Esophagus muscularis mucosa (tissue), 4 donors: ENCODE results near the gene ESR2. TPM values are rescaled to one million over a fixed set of nuclear protein-coding genes. Genes with fewer than 3 reads are reported as not detected.
A peak's percentile ranks its signal among the peaks of the same experiment; 100 is the strongest.

Experiments
- DNase-seq: peaks from one replicate; pipeline ENCODE4 v3.0.0-alpha.2; 2017; ENCODE audit errors: extremely low spot score
- H3K27ac ChIP-seq, 4 donors: fragments of 200-600 bp; sonication (generic); replicated peaks in 1 of 4; 1 replicate in 3 of 4; 2 replicates in 1 of 4; pipeline ENCODE4 v1.5.1; 2016 to 2019; ENCODE audit warnings: mild to moderate bottlenecking in 1 of 4
- H3K27me3 ChIP-seq, 4 donors: fragments of 200-600 bp; sonication (generic); one replicate each; pipeline versions ENCODE4 v1.5.1 to v1.6.0; 2016 to 2019
- H3K36me3 ChIP-seq, 4 donors: fragments of 200-600 bp; sonication (generic); one replicate each; pipeline ENCODE4 v1.5.1; 2016 to 2019
- H3K4me1 ChIP-seq, 4 donors: fragments of 200-600 bp; sonication (generic); one replicate each; pipeline ENCODE4 v1.5.1; 2016 to 2019
- H3K4me3 ChIP-seq, 4 donors: fragments of 200-600 bp; sonication (generic); 1 replicate in 2 of 4; 2 replicates in 2 of 4; pipeline ENCODE4 v1.5.1; 2016 to 2019; ENCODE audit warnings: mild to moderate bottlenecking in 4 of 4, moderate library complexity in 1 of 4
- H3K9me3 ChIP-seq, 4 donors: fragments of 200-600 bp; sonication (generic); 1 replicate in 3 of 4; 2 replicates in 1 of 4; pipeline ENCODE4 v1.5.1; 2016 to 2019
- EP300 ChIP-seq: sonication (generic); formaldehyde crosslinking; IDR thresholded peaks from one replicate; pipeline ENCODE4 v1.6.1; 2017; ENCODE audit warnings: antibody characterized with exemption
- POLR2A ChIP-seq: fragments of 450-650 bp; IDR thresholded peaks from one replicate; pipeline ENCODE4 v1.6.1; 2017; ENCODE audit warnings: antibody characterized with exemption, moderate library complexity, mild to moderate bottlenecking, low read depth
- POLR2AphosphoS5 ChIP-seq, 2 donors: sonication (generic); formaldehyde crosslinking; IDR thresholded peaks; one replicate each; pipeline ENCODE4 v1.6.1; 2017; ENCODE audit warnings: antibody characterized with exemption in 2 of 2
- WGBS: methylation state at CpG from one replicate; pipeline ENCODE4 v1.1.5; 2018; 5-methylcytosine and 5-hydroxymethylcytosine counted together
- intact Hi-C: fragments of 100-400 bp; cut with DNase I; formaldehyde crosslinking; loops from one replicate; pipeline ENCODE4 v1.15.1; 2023
- total RNA-seq, 4 donors: library from RNA; depleted of rRNA; stranded (reverse); fragments of >200 nt; gene quantifications; one replicate each; pipeline versions ENCODE4 v1.1.0 to v1.2.1, GENCODE V29; 2016
- TF ChIP-seq, protein P1 (sequence below), 3 experiments: fragments of 200-600 bp in 2 of 3; fragments of 450-650 bp in 1 of 3; sonication (generic) in 2 of 3; IDR thresholded peaks; one replicate each; pipeline ENCODE4 v1.5.1; 2017 to 2019; ENCODE audit warnings: antibody characterized with exemption in 3 of 3, mild to moderate bottlenecking in 2 of 3, moderate library complexity in 1 of 3

ESR2 gene
- total RNA-seq, 4 donors from 2014 or later: 0.29 to 0.83 (median 0.42) TPM; not detected in 1

DNA sequence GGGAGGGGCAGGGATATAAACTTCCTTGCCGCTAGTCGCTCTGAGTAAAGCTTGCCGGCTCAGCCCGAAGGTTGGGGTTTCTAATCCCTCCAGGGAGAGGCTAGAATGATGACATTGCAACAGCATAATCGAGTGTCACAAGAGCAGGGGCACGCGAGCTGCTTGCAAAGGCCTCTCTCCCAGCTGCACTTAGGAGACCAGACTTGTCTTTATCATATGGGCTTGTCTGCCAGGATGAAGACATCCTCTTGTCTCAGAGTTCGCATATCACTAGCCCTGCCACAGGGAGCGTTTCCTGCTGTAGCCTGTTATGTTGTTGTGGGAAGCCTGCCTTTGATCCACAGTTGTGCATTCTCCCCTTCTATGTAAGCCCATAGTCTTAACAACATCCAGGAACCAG lies 180.0 kb downstream of the ESR2 start:
- TF ChIP-seq EP300 (no peak), POLR2AphosphoS5 (IDR thresholded peaks at IDR 0.05) (no peak), POLR2A (no peak)
- TF ChIP-seq, protein P1, sequence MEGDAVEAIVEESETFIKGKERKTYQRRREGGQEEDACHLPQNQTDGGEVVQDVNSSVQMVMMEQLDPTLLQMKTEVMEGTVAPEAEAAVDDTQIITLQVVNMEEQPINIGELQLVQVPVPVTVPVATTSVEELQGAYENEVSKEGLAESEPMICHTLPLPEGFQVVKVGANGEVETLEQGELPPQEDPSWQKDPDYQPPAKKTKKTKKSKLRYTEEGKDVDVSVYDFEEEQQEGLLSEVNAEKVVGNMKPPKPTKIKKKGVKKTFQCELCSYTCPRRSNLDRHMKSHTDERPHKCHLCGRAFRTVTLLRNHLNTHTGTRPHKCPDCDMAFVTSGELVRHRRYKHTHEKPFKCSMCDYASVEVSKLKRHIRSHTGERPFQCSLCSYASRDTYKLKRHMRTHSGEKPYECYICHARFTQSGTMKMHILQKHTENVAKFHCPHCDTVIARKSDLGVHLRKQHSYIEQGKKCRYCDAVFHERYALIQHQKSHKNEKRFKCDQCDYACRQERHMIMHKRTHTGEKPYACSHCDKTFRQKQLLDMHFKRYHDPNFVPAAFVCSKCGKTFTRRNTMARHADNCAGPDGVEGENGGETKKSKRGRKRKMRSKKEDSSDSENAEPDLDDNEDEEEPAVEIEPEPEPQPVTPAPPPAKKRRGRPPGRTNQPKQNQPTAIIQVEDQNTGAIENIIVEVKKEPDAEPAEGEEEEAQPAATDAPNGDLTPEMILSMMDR (IDR thresholded peaks at IDR 0.05): no peak
- H3K36me3 ChIP-seq: peaks cover 4 to 68% (median 29%) of the 10 kb centered on the region in 4 donors
- H3K4me3 ChIP-seq: no peak overlapping the region
- peaks cover 6 to 31% (median 7%) of the 10 kb centered on the region in 4 donors for H3K4me1 ChIP-seq
- intact Hi-C loops: loop anchor here (10.0 kb wide), 1 partner anchor 99 kb away; no protein-coding TSS in a partner anchor
- no peaks in the 10 kb centered on the region for H3K9me3 ChIP-seq
- no peaks in the 10 kb centered on the region for H3K27me3 ChIP-seq
- H3K27ac ChIP-seq: no peak overlapping the region
- no peak for DNase-seq
- 83% methylated on average over 9 of the region's 9 CpGs for WGBS

DNA sequence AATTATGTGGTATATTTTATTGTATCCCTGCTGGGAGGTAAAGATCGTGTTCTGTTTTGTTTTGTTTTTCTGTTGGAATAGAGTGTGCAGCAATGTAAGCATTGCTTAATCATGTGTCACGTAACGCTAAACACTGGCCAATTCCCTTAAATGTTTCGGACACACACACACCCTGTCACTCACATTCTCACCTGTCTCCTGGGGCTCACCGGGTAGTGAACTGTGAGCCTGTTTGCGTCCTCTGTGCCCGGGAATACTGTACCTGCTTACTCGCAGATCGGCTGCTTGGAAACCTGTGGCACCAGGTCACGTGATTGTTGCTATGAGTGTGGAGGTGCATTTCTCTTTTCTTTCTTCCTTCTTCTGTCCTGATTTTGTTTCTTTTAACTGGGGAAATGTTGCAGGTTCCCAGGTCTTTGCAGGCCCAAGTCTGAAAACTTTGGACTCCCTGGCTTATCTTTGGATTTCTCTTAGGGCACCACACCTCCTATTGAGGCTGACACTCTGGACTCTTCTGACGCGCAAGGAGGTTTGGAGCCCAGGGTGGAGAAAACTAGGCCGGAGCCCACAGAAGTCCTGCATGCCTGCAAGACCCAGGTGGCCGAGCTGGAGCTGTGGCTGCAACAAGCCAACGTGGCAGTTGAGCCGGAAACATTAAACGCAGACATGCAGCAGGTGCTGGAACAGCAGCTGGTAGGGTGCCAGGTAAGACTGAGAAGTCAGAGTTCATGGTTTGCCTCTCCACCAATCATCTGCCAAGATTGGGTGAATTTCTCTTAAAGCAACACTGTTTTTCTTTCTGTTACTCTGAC lies 181.1 kb downstream of the ESR2 start:
- H3K27ac ChIP-seq: no peak overlapping the region
- no peak overlapping the region for H3K4me3 ChIP-seq
- H3K9me3 ChIP-seq: no peaks in the 10 kb centered on the region
- peaks cover 4 to 73% (median 38%) of the 10 kb centered on the region in 4 donors for H3K36me3 ChIP-seq
- no peak for DNase-seq
- TF ChIP-seq POLR2A (peak; percentile 8), EP300 (no peak)
- no peaks in the 10 kb centered on the region for H3K27me3 ChIP-seq
- H3K4me1 ChIP-seq: peaks cover 0 to 25% (median 6%) of the 10 kb centered on the region in 4 donors
- intact Hi-C loops: loop anchor here (10.0 kb wide), 1 partner anchor 98 kb away; no protein-coding TSS in a partner anchor
- WGBS: 83% methylated on average over 17 of the region's 17 CpGs

DNA sequence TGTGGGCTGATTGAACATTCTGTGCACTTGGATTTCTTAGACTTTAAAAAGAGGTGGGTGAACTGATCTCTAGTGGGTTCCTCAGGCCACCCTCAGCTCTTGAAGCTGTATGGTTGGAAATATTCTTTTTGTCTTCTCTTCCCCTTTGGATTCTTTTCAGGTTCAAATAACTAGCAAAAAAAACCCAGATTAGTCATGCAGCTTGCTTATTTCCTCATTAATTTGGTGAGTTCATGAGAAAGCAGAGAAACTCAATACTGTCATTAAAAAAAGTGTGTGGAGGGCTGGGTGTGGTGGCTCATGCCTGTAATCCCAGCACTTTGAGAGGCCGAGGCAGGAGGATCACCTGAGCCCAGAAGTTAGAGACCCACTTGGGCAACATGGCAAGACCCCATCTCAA lies 183.4 kb downstream of the ESR2 start:
- H3K4me3 ChIP-seq: no peak overlapping the region
- no peaks in the 10 kb centered on the region for H3K27me3 ChIP-seq
- no peak for DNase-seq
- TF ChIP-seq POLR2A: no peak
- no peak for TF ChIP-seq EP300
- TF ChIP-seq, protein P1 (IDR thresholded peaks at IDR 0.05): no peak
- TF ChIP-seq POLR2AphosphoS5 (IDR thresholded peaks at IDR 0.05): no peak
- H3K27ac ChIP-seq: no peak overlapping the region
- H3K4me1 ChIP-seq: peaks cover 0 to 20% (median 0%) of the 10 kb centered on the region in 4 donors
- H3K9me3 ChIP-seq: no peaks in the 10 kb centered on the region
- intact Hi-C loops: loop anchor here (10.0 kb wide), 1 partner anchor 96 kb away; no protein-coding TSS in a partner anchor
- H3K36me3 ChIP-seq: peaks cover 4 to 82% (median 46%) of the 10 kb centered on the region in 4 donors
- 76% methylated on average over 1 of the region's 1 CpG for WGBS

DNA sequence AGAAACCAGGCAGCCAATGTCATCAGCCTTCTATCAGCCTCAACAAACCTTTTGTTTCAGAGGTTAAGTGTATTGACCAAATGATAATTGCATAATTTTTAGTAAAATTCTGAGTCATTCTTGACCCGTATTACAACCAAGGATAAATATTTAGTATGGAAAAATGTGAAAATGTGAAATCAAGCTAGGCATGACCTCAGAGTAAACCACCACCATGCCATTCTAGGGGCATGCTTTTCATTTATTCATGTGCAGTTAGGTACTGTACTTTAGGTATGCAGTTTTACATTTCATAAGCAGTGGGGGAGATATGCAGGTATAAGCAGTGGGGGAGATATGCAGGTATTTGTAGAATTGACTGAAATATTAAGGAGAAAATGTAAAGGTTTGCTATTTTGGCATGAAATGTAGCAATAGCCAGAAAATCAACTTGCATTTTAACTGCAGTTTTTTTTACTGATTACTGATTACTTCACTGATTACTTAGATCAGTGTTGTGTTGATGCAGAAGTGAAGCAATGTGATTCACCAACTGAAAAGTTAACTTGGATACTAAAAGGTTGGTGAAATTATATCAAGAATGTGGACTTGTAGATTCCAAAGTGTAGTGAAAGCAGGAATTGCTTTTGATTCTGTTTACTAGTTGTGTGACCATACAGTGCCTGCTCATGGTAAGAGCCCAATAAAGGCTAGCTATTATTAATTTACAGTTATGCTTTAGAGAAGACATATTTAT lies 184.2 kb downstream of the ESR2 start:
- TF ChIP-seq POLR2AphosphoS5 (IDR thresholded peaks at IDR 0.05) (no peak), EP300 (no peak)
- TF ChIP-seq, protein P1 (IDR thresholded peaks at IDR 0.05): no peak
- Histone ChIP-seq H3K36me3 (peaks cover 4 to 82% (median 43%) of the 10 kb centered on the region in 4 donors), H3K27ac (no peak overlapping the region), H3K27me3 (no peaks in the 10 kb centered on the region), H3K4me1 (peaks cover 0 to 20% (median 0%) of the 10 kb centered on the region in 4 donors), H3K9me3 (no peaks in the 10 kb centered on the region), H3K4me3 (no peak overlapping the region)
- WGBS: 69% methylated on average over 1 of the region's 1 CpG
- intact Hi-C loops: loop anchor here (10.0 kb wide), 1 partner anchor 95 kb away; no protein-coding TSS in a partner anchor
- no peak for DNase-seq

DNA sequence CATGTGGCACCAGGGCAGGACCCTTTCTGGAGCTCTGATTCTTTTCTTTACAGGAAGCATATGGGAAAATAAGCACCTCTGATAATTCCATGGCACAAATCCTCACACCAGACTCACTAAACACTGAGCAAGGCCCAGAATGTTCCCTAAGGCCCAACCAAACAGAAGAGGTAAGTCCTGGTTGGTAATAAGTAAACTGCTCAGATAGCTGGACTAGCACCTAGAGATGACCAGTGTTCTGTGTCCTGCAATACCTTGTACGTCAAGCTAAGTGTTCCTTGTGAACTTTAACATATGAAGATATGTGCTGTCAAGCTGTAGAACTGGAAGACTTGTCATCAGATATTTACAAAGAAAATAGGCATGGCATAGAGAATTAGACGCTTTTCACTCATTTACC lies 186.7 kb downstream of the ESR2 start:
- TF ChIP-seq, protein P1 (IDR thresholded peaks at IDR 0.05): no peak
- TF ChIP-seq EP300 (no peak), POLR2A (no peak), POLR2AphosphoS5 (IDR thresholded peaks at IDR 0.05) (no peak)
- WGBS: 94% methylated on average over 2 of the region's 2 CpGs
- DNase-seq: no peak
- H3K4me1 ChIP-seq: peaks cover 0 to 9% (median 0%) of the 10 kb centered on the region in 4 donors
- H3K9me3 ChIP-seq: no peaks in the 10 kb centered on the region
- no peak overlapping the region for H3K4me3 ChIP-seq
- no peak overlapping the region for H3K27ac ChIP-seq
- H3K36me3 ChIP-seq: peaks cover 7 to 84% (median 46%) of the 10 kb centered on the region in 4 donors
- intact Hi-C loops: no loop called here
- H3K27me3 ChIP-seq: no peaks in the 10 kb centered on the region
